D341Med (cell line): ENCODE results near the gene EPHA2.

ENCODE experiments used
- DNase-seq: peaks from one replicate; pipeline ENCODE4 v3.0.0; 2012; ENCODE audit warnings: low spot score

EPHA2 gene

DNA sequence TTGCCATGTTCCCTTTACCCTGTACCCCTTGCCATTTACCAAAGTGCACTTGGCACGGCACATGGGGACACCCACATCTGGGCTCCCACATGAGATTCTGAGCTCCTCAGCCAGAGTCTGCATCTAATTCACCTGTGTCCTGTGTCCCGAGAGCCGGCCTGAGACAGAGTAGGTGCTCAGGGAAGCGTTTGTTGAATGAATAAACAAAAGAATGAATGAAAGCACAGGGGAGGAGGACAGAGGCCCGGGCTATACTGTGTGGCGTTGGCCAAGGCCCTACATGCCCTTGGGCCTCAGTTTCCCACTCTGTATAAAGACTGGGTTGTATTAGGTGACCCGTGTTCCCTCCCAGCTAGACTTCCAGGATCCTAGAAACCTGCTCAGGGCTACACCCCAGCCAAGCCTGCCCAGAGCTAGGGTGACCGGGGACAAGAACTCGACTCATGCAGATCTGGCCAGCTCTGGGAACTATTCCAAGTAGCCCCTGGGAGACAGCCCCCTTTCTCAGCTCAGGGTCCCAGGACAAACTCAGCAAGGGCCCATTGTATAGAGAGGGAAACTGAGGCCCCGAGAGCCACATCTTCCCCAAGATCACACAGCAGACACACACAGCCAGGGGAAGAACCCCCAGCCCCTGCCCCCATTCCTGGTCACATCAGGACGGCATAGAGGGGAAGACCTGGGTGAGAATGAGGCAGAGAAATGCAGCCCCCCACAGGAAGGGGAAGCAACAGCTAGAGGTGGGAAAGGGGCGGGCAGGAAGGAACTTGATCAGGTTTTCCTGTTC, 6.0 kb downstream of the EPHA2 start:
- DNase-seq, result no peak

DNA sequence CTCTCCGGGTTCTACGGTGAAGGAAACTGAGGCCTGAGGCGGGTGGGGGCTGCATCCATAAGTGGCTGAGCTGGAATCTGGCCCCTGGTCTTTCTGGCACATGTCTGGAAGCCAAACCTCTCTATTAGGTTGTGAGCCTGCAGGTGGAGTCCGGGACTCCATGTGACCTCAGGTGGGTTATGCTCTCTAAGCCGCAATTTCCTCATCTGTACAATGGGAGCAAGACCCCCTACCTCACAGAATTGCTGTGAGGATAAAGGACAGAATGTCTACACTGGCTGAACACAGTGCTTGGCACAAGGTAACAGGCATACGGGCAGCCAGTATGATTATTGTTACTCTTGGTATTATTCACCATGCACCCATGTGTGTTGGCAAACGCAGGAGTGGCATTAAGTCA, 6.7 kb downstream of the EPHA2 start:
- DNase-seq, result no peak

DNA sequence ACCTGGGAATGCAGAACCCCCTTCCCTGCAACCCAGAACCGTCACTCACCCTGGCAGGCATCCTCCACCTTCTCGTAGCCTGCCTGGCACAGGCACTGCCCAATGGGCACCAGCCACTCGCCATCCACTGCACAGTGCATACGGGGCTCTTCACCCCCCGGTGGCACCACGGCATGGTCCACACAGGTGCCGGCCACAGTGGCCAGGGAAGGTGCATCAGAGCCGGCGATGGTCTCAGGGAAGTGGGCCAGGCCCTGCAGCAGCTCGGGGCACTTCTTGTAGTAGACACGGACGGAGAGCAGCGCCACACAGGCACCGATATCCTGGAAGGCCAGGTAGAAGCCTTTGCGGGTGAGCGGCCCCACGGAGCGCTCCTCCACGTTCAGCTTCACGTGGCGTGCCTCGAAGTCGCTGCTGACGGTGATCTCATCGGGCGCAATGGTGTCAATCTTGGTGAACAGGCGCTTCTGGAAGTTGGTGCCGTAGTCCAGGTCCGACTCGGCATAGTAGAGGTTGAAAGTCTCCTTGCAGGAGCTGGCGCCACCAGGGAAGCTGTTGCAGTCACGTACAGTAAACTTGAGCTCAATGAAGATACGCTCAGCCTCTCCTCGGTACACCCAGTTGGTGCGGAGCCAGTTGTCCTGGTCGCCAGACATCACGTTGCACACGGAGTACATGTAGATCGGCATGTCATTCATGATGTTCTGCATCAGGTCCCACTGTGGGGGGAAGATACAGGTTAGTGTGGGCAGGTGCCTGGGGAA, 7.4 kb downstream of the EPHA2 start:
- no peak for DNase-seq

DNA sequence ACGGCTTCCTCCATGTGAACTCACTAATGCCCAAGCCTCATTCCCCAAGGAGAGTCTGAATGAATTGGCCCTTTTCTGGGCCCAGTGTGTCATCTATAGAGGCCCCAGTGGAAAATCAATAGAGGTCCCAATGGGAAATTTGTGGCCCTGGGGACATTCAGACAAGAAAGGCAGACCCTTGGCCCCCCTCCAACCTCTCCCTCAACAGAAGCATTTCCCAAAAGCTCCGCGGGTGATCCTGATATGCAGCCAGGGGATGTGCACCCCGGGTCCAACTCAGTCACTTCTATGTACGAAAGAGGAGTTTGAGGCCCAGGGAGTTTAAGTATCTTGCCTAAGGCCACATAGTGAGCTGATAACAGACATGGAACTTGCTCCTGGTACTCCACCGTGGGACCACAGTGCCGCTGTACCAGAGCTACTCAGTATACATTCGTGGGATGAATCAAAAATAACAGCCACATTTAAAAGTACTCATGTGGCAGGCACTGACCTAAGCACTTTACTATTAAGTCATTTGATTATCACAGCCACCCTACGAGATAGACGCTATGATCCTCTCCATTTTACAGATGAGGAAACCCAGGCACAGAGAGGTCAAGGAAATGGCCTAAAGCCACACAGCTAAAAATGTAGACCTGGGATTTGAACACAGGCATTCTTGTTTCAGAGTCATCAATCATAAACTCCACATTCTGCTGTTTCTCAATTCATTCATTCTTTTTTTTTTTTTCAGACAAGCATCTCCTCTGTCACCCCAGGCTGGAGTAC, 8.5 kb downstream of the EPHA2 start:
- DNase-seq, result no peak

DNA sequence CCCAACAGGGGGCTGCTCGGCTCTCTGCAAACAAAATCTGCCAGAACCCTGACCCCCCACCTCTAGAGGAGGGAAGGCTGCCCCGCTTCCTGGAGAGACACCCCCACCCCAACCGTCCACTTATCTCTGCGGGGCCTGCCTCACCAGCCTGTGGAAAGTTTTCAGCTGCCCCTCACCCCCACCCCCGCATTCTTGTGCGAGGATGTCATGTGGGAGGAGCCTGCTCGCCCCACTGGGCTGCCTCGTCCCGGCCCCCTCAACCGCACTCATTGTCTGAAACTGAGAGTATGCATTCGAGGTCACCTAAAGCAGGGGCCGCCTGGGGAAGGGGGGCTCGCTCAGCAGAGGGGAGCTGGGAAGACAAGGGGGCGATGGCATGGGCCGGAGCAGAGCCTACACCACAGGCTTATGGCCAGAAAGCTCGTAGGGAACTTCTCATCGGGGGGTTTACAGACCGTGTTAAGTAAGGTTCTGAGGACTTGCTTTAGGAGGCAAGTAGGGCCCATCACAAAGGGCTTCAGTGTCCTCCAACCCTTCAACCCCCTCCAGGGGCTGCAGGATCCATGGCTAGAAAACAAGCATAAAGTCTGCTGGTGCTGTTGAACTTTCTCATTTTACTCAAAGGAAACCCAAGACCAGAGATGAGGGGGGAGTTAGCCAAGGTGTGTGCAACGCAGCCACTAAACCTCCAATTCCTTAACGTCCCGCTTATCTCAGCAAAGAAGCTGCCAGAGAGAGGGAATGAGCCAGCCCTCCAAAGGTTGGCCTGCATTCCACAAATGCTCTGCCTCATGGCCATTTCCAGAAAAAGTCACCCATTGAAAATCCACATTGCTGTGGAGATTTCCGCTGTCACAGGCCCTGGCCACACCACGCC, 9.4 kb downstream of the EPHA2 start:
- no peak for DNase-seq

DNA sequence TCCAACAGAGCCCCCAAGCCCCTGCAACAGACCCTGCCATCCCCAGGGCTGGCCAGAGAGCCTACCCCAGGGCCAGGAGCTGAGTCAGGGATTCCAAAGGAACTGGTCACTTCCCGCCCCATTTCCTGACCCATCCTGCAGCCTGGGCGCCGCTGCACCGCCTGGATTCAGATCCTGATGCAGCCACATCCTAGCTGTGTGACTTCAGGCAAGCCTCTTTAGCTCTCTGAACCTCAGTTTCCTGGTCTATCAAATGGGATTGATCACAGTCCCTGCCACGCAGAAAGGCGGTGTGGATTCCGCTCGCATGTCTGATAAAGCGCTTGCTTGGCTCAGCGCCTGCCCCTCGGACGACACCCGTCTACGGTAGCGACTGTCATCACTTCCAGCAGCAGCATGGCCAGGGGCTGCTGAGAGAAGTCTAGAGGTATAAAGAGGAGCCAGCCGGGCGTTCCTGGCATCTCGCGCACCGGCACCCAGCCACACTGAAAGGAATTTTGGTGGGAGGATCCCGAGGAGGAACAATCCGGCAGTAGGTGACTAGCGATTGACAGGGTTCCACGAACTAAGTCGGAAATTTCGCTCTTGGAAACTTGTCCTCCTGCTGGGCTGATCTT, 10.1 kb downstream of the EPHA2 start:
- DNase-seq, result no peak

DNA sequence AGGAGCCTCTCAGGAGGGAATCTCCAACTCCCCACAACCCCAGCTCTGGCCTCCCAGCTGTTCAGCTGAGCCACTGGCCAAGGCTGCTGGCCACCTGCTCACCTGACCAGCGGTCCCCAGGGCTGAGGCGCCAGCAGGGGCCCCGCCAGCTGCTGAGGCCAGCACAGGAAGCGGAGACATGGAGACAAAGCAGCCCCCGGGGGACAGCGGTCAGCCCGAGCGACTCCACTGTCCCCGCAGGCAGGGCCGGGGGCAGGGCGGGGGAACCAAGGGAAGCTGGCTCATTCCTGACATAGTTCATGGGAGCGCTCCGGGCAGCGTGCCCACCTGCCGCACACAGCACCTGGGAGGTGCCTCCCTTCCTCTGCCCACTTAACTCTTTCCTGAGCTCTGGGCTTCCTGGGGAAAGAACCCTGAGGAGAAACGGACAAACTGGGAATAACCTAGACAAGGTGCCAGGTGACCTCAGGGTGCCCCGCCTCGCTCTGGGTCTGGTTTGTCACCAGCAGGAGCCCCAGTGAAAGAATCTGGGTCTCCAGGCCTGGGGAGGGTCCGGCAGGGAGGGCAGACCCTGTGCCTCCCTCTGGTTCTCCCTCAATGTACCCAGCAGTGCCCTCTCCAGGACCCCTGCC, 10.7 kb downstream of the EPHA2 start:
- DNase-seq, result no peak

DNA sequence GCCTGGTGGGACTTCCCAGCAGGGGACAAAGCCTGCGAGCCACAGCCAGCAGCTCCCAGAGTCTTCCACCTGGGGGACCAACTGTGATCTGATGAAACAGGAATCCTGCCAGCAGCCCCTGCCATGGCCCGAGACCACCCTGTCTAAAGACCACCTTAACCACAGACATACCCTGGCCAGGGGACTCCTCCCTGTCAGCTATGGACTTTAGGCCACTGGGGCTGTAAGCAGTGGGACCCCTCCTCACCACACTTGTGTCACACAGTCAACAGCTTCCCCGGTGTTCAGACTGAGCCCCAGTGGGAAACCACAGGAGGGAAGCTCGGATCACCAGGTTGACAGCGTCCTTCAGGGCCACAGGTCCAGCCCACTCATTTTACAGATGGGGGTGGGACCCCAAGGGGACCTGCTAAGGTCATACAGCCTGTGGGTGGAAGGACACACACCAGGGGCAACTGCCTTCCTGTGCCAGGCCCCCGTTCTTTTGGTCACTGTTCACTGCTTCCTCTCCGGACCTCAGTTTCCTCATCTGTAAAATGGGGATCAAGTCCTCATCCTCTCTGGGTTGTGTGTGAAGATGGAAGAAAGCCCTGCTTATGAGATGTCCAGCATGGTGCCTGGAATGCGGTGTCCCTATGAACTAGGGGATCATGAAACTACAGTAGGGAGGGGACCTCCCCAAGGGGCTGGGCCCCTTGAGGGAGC, 11.4 kb downstream of the EPHA2 start:
- no peak for DNase-seq

DNA sequence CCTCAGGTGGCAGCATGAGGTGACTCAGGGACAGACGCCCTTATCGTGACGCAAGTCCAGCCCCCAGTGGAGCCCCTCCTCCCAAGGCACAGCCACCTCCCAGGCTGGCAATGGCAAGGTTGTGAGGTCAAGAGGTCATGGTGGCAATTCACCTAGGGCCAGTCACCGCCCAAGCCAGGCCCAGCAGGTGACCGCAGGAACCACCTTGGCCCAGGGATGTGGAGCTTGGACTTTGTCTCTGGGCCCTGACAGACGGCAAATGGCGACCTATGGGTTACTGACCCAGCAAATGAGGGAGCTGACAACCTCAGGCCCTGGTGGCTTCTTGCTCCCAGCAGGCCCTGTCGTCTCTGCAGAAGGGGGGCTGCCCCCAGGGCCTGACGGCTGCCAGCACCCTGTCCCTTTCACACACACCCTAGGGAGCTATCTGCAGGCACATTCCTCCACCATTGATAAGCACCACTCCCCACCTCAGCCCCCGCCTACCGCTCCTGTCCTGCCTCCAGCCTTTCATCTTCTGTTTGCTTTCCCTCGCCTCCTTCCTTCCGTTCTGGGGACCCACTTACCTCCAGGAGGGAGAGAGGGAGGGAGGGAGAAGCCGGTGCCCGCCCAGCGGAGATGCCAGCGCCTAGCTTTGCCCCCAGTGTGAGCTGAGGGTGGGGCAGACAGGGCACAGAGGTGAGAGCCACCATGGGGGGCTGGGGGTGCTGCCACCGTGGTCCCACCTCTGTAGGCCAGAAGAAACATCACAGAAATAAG, 12.1 kb downstream of the EPHA2 start:
- DNase-seq, result no peak

DNA sequence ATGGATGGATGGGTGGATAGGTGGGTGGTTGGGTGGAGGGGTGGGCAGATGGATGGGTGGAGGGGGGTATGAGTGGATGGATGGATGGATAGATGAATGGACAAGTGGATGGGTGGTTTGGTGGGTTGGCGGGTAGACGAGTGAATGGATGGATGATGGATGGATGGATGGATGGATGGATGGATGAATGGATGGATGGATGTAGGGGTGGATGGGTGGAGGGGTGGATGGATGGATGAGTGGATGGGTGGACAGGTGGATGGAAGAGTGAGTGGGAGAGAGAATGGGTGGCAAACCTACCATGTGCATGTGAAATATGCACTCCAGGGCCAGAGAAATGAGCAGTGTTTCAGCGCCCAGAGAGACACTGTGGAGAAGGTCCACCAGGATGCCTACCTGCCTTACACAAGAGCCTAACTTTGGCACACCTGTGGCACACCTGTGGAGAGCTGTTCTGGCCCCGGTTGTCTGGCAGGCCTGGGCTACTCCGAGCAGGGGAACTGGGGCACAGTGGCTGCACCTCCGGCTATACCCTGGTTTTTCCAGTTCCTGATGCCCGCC, 12.8 kb downstream of the EPHA2 start:
- no peak for DNase-seq

DNA sequence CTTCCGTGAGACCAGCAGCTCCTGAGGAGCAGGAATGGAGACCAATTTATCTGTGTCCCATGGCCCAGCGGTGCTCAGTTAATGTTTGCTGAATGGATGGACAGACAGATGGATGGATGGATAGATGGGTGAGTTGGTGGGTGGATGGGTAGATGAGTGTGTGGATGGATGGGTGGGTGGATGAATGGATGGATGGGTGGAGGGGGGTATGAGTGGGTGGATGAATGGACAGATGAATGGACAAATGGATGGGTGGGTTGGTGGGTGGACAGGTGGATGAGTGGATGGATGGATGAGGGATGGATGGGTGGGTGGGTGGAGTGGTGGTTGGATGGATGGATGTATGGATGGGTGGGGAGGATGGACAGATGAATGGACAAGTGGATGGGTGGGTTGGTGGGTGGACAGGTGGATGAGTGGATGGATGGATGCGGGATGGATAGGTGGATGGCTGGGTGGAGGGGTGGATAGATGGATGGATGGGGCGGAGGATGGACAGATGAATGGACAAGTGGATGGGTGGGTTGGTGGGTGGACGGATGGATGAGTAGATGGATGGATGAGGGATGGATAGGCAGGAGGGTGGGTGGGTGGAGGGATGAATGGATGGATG, 13.4 kb downstream of the EPHA2 start:
- DNase-seq, result no peak

DNA sequence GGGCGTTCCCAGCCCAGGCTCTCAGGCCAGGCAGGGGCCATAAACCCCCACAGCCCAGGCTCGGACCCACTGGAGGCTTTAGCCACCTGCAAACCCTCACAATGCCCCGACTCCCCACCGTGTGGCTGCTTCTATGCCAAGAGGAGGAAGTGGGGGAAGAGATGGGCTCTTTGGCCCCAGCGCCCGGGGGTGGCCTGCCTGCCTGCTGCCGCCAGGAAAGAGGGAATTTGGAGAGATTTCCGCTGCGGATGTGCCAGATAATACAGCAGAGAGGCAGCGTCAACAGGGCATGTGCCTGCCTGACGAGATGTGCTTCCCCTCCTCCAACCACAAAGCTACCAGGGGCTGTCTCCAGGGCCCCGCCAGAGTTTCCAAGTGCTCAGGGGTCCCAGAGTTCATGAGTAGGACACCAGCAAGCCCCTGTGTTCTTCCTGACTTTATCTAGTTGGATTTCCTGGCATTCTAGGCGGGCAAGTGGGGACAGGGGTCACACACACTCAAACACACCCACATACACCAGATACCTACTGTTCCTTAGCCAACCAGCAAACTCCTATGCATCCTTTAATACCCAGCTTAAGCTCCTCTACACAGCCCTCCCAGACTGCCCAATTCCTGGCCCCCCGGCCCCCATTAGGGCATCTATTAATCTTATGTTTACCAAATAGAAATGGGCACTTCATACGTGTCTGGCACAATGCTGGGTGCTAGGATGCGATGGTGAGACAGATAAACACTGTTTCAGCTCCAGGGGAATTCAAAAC, 14.1 kb downstream of the EPHA2 start:
- DNase-seq, result no peak

DNA sequence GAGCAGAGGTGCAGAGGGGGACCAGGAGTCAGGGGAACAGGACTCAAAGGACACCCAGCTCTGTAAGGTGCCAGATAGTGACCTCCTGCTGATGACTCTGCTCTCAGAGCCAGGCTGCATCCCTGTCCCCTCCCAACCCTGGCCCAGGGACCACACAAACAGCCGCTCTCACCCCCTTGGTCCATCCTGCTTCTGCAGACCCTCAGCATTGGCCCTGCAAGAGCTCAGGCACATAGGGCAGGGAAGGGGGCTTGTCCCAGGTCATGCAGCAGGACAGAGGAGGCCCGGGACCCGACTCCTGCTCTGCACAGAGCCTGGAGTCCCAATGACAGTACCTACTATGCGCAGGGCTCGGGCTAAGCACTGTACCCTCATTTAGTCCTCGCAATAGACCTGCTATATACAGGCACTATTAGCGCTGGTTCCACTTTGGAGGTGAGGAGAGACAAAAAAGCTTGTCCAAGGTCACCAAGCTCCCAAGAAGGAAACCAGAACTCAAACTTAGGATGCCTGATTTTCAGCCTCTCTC, 15.7 kb downstream of the EPHA2 start:
- no peak for DNase-seq

DNA sequence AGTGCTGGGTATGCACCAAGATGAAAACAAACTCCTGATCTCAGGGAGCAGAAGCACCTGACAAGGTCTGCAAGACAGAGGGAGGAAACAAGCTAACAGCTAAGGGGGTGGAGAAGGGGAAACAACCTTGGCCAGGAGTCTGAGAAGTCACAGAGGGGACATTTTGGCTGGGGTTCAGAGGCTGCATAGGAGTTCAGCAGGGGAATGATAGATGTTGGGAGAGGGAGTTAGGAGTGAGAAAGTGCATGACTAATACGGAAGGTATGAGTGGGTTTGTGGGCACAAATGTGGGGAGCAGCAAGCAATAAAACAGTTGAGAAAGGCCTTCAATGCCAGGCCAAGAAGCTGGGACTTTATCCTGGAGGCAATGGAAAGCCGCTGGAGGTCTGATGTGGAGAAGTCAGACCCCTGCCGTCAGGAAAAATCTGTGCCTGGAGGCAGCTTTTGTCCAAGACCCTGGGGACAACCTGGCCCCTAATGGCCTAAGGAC, 16.4 kb downstream of the EPHA2 start:
- DNase-seq, result no peak

DNA sequence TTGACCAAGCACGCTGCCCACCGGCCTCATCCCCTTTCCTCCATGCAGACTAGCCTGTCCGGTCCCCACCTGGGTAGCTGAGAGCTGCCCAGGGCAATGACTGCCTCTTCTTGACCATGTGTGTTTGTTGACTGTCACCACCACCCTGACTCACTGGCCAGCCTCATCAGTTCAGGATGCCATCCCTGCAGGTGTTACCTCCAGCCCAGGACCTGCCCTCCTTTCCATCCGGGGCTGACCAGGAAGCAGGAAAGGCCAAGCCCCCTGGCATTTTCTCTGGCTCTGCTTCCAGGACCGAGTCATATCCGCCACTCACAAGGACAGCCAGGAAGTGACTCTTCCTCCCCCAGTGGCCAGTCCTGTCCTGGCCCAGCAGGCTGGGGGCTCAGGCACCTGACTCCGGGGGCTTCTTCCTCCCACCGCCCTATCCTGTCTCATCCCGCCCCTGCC, 17.1 kb downstream of the EPHA2 start:
- no peak for DNase-seq

DNA sequence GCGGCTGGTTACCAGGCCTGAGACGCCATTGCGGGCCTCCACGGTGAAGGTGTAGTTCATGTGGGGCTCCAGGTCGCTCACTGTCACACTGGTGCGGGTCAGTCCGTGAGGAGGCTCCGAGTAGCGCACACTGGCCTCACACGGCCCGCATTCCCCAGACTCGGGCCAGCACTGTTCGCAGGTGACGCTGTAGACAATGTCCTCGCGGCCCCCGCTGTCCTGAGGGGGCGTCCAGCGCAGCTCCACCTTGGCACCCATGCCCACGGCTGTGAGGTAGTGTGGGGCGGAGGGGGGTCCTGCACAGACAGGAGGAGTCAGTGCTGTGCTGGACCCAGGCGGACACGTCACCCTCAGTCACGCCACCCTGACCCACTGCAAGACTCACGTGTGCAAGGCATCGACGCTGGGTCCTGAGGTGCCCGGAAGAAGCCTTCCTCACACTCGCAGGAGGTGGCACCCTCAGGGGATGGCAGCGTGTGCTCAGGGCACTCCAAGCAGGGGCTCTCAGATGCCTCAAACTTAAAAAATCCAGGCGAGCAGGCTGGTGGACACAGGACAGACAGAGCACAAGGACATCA, 17.9 kb downstream of the EPHA2 start:
- no peak for DNase-seq

DNA sequence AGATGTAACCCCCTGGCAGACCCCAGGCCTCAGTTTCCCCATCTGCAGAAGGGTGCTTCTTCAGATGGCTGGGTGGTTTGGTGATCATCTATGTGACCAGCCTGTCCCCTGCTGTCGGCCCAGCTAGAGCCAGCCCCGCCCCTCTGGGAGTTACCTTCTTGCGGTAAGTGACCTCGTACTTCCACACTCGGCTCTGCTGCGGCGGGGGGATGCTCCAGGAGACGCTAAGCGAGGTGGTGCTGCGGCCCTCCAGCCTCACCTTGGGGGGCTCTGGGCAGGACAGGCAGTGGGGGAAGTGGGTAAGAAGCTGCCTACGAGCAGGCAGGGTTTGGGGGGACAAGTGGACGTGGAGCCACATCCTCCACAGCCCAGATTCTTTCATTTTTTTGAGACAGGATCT, 20.4 kb downstream of the EPHA2 start:
- DNase-seq, result no peak
